ENCODE results near the gene CFAP52. TPM values are rescaled to one million over a fixed set of nuclear protein-coding genes. Genes with fewer than 3 reads are reported as not detected.

The CFAP52 gene
- total RNA-seq, 1 experiment from 2014 or later = not detected

- Histone ChIP-seq H3K4ac (ENCODE audit: low read depth, low read length) (no peak overlapping the region), H3K79me2 (ENCODE audit: insufficient read depth, low read length) (no peaks in the 10 kb centered on the region), H3K9ac (ENCODE audit: extremely low read depth, insufficient read length, low read length) (no peak overlapping the region), H3K27me3 (ENCODE audit: insufficient read depth, low read length) (no peaks in the 10 kb centered on the region), H2BK20ac (ENCODE audit: low read depth, low read length, poor library complexity, severe bottlenecking) (no peak overlapping the region), H3K4me1 (ENCODE audit: insufficient read depth, low read length) (no peaks in the 10 kb centered on the region), H4K5ac (ENCODE audit: insufficient read length, low read depth, low read length) (no peak overlapping the region), H2BK12ac (ENCODE audit: insufficient read length, low read depth, low read length) (no peak overlapping the region), H3K23ac (ENCODE audit: insufficient read length, low read depth, low read length) (no peak overlapping the region), H2BK5ac (ENCODE audit: insufficient read length, low read length) (no peak overlapping the region), H3K23me2 (ENCODE audit: insufficient read length, low read depth, low read length, poor library complexity, severe bottlenecking) (no peaks in the 10 kb centered on the region), H4K91ac (ENCODE audit: insufficient read length, low read depth, low read length) (no peak overlapping the region), H2BK120ac (ENCODE audit: low read depth, low read length, poor library complexity, severe bottlenecking) (no peak overlapping the region), H2BK15ac (ENCODE audit: low read depth, low read length) (no peak overlapping the region), H4K20me1 (ENCODE audit: control insufficient read depth, insufficient read depth, insufficient read length) (no peaks in the 10 kb centered on the region), H3K18ac (ENCODE audit: insufficient read length, low read depth, low read length) (no peak overlapping the region), H3K56ac (ENCODE audit: insufficient read length, low read depth, low read length) (no peak overlapping the region), H3K27ac (ENCODE audit: insufficient read length, low read depth, low read length) (no peak overlapping the region), H3K9me3 (ENCODE audit: control insufficient read depth, low read depth, low read length) (no peaks in the 10 kb centered on the region), H3T11ph (ENCODE audit: low read length) (no peak overlapping the region), H4K8ac (replicated peaks; ENCODE audit: insufficient read length, low read depth, low read length) (peak overlapping the region; percentile 58), H3K14ac (ENCODE audit: insufficient read depth, low read length) (no peak overlapping the region), H2AFZ (ENCODE audit: low read length) (no peak overlapping the region), H3K79me1 (ENCODE audit: insufficient read depth, low read depth, low read length, poor library complexity, severe bottlenecking) (no peaks in the 10 kb centered on the region), H3K4me2 (ENCODE audit: insufficient read depth, insufficient read length, low read length) (no peak overlapping the region), H2AK5ac (ENCODE audit: insufficient read length, low read length) (no peak overlapping the region)
- Mint-ChIP-seq H3K27me3 (ENCODE audit: low read depth) (peaks cover 5% of the 10 kb centered on the region; the same call in 1 of the 2 replicates), H3K4me1 (peaks cover 0 to 6% of the 10 kb centered on the region in 2 experiments; a peak in 2 of 4 replicates), H3K27ac (peak overlapping the region in 1 of 3 experiments; percentile 29; a peak in 1 of 7 replicates), H3K4me3 (no peak overlapping the region), H3K36me3 (ENCODE audit: insufficient read depth in 1 of 3, low read depth in 3 of 3) (no peaks in the 10 kb centered on the region; a peak in 1 of 7 replicates), H3K9me3 (no peaks in the 10 kb centered on the region; a peak in 1 of 5 replicates)
- TF ChIP-seq CTCF (conservative IDR thresholded peaks at IDR 0.05) = no peak
- WGBS (ENCODE audit: extremely low coverage, insufficient read length, low lambda C conversion rate) = no CpG with 5 or more reads among the region's 11 CpGs
- no peak for DNase-seq
Observed at GRCh38 chr17:9632741-9633140, 56.3 kb downstream of the CFAP52 start.

All from H9 (cell line).